AG09309 (cell line): ENCODE results near the gene ERGIC1.

Experiments used
- DNase-seq: peaks from one replicate; pipeline ENCODE4 v3.0.0-alpha.2; 2010; ENCODE audit warnings: low read depth
- H3K4me3 ChIP-seq: 2 replicates; pipeline ENCODE4 v1.5.1; 2011; ENCODE audit warnings: mild to moderate bottlenecking, low read depth, low read length, moderate library complexity; ENCODE audit not compliant: control insufficient read depth
- CTCF ChIP-seq: IDR thresholded peaks from 2 replicates; pipeline ENCODE4 v1.5.1; 2011; ENCODE audit warnings: mild to moderate bottlenecking, low read depth, low read length, inconsistent platforms; ENCODE audit not compliant: insufficient read depth, control insufficient read depth; ENCODE audit errors: missing control alignments

ERGIC1 gene

DNA sequence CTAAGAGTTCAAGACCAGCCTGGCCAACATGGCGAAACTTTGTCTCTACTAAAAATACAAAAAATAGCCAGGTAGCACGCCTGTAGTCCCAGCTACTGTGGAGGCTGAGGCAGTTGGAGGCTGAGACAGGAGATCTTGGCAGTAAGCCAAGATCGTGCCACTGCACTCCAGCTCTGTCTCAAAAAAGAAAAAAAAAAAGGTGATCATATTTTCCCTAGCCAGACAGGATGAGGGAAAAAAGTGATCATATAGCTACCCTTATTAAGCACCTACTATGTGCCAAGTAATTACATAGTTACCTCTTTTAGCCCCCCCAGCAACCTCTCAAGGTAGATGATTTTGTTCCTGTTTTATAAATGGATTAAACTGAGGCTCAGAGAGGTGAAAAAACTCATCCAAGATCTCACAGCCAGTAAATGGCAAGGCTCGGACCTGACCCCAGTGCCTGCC is 107.0 kb downstream of the ERGIC1 start:
- DNase-seq, result no peak
- no peak overlapping the region for H3K4me3 ChIP-seq

GRCh38 chr5:172942556-172942955 is 108.5 kb downstream of the ERGIC1 start:
- no peak for DNase-seq
- no peak for TF ChIP-seq CTCF

More for the DNA sequence above, 107.0 kb downstream of the ERGIC1 start:
- TF ChIP-seq CTCF, result no peak

DNA sequence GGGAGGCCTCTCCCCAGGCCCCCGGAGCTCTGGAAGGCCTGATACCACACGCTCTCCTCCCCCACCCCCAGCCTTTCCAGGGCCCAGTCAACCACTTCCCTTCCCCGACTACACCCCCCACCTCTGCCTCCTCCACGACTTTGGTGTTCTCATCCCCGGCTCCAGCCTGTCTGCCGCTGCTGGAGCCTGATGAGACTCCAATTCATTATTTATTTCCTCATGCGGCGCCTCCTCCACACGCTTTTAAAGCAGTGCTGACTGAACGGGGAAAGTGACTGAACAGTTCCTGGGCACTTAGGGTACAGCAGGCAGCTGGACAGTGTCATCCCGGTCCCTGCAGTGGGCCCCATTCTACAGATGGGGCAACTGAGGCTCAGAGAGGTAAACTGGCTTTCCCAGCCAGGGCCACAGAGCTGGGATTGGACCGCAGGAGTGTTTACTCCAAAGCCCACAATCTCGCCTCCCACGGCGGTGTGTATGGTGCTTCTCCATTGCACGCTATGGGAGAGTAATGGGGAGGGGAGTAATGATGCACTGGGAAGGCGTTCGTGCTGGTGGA is 109.3 kb downstream of the ERGIC1 start:
- peak; percentile 69 for DNase-seq
- H3K4me3 ChIP-seq, result no peak overlapping the region
- TF ChIP-seq CTCF, result no peak

More at GRCh38 chr5:172942556-172942955, 108.5 kb downstream of the ERGIC1 start:
- no peak overlapping the region for H3K4me3 ChIP-seq

- DNase-seq, result no peak
- TF ChIP-seq CTCF, result no peak
- H3K4me3 ChIP-seq, result no peak overlapping the region
Measured at GRCh38 chr5:172943906-172944305, 109.9 kb downstream of the ERGIC1 start.

GRCh38 chr5:172944741-172945140 is 110.7 kb downstream of the ERGIC1 start:
- H3K4me3 ChIP-seq, result no peak overlapping the region
- DNase-seq, result no peak
- no peak for TF ChIP-seq CTCF

DNA sequence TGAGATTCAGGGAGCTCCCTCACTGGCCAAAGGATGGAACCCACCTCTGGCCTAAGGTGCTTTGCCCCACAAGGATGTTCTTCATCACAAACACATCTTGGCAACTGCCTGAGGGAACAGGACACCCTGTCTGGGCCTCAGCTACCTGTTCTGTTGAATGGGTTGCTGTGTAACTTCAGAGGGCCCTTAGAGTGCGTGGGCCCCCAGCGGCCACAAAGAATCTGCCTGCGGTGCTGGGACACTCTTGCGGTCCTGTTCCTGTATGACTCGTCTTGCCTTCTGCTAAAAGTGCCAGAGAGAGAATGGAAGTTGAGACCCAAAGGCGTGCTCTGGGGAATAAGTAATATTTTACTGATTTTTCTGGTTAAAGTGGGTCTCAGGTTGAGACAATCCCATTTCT is 111.1 kb downstream of the ERGIC1 start:
- no peak for TF ChIP-seq CTCF
- H3K4me3 ChIP-seq, result no peak overlapping the region
- DNase-seq, result no peak
